ENCODE data around the gene YPEL1.
"Not testable (repeated sequence)": the region's sequence is repeated elsewhere in the genome, so short reads cannot be mapped to it uniquely, and the experiment has no call there.

The YPEL1 gene

GRCh38 chr22:21681566-21682370 lies 53.8 kb downstream of the YPEL1 start:
- DNase-seq, result no peak

GRCh38 chr22:21680830-21681565 lies 54.6 kb downstream of the YPEL1 start:
- DNase-seq, result no peak

GRCh38 chr22:21679383-21679782 lies 56.2 kb downstream of the YPEL1 start:
- no peak for DNase-seq

- not testable (repeated sequence) for DNase-seq
Observed at GRCh38 chr22:21678842-21679241, 56.8 kb downstream of the YPEL1 start.

- DNase-seq, result no peak
Observed at GRCh38 chr22:21677606-21678443, 57.8 kb downstream of the YPEL1 start.

GRCh38 chr22:21674638-21675245 lies 60.9 kb downstream of the YPEL1 start:
- DNase-seq, result no peak

GRCh38 chr22:21673534-21674321 lies 61.9 kb downstream of the YPEL1 start:
- no peak for DNase-seq

GRCh38 chr22:21672107-21672629 lies 63.4 kb downstream of the YPEL1 start:
- DNase-seq, result no peak

- DNase-seq, result no peak
Observed at GRCh38 chr22:21669026-21669425, 66.6 kb downstream of the YPEL1 start.

- no peak for DNase-seq
Observed at GRCh38 chr22:21666786-21667185, 68.8 kb downstream of the YPEL1 start.

GRCh38 chr22:21665047-21665851 lies 70.3 kb downstream of the YPEL1 start:
- DNase-seq, result no peak

- no peak for DNase-seq
Observed at GRCh38 chr22:21663738-21664137, 71.9 kb downstream of the YPEL1 start.

GRCh38 chr22:21661991-21662390 lies 73.6 kb downstream of the YPEL1 start:
- no peak for DNase-seq

GRCh38 chr22:21660904-21661303 lies 74.7 kb downstream of the YPEL1 start:
- DNase-seq, result no peak

- no peak for DNase-seq
Observed at GRCh38 chr22:21659864-21660525, 75.6 kb downstream of the YPEL1 start.

- DNase-seq, result peak; percentile 79 to 91 (median 82)
Observed at GRCh38 chr22:21657360-21658032, 78.1 kb downstream of the YPEL1 start.

GRCh38 chr22:21657020-21657359 lies 78.6 kb downstream of the YPEL1 start:
- DNase-seq, result no peak

GRCh38 chr22:21652547-21653545 lies 82.7 kb downstream of the YPEL1 start:
- no peak for DNase-seq
